Testis (tissue), 3 donors: ENCODE data around the gene THADA. TPM values are rescaled to one million over a fixed set of nuclear protein-coding genes. Genes with fewer than 3 reads are reported as not detected.

ENCODE experiments used
- DNase-seq: peaks from one replicate; pipeline ENCODE4 v3.0.0-alpha.2; 2019
- H3K27ac ChIP-seq, 2 donors: fragments of 200-600 bp; sonication (generic); one replicate each; pipeline ENCODE4 v1.5.1; 2019
- H3K27me3 ChIP-seq: fragments of 200-600 bp; sonication (generic); one replicate; pipeline ENCODE4 v1.5.1; 2019
- H3K36me3 ChIP-seq: fragments of 200-600 bp; sonication (generic); one replicate; pipeline ENCODE4 v1.5.1; 2017; ENCODE audit warnings: low read depth; ENCODE audit errors: missing control alignments
- H3K4me1 ChIP-seq: fragments of 200-600 bp; sonication (generic); one replicate; pipeline ENCODE4 v1.5.1; 2019
- H3K4me3 ChIP-seq, 2 donors: fragments of 200-600 bp; sonication (generic); one replicate each; pipeline ENCODE4 v1.5.1; 2017 to 2019
- H3K9me3 ChIP-seq: fragments of 200-600 bp; sonication (generic); one replicate; pipeline ENCODE4 v1.5.1; 2017
- CTCF ChIP-seq, 3 experiments: fragments of 450-650 bp in 2 of 3; fragments of 200-600 bp in 1 of 3; sonication (generic) in 1 of 3; IDR thresholded peaks; one replicate each; pipeline ENCODE4 v1.5.1; 2016 to 2019; ENCODE audit warnings: antibody characterized with exemption in 3 of 3, mild to moderate bottlenecking in 2 of 3, moderate library complexity in 1 of 3
- POLR2A ChIP-seq: fragments of 450-650 bp; IDR thresholded peaks from one replicate; pipeline ENCODE4 v1.6.1; 2017; ENCODE audit warnings: antibody characterized with exemption, mild to moderate bottlenecking, moderate library complexity
- WGBS, 2 donors: methylation state at CpG; one replicate each; pipeline ENCODE4 v1.1.5; 2018; 5-methylcytosine and 5-hydroxymethylcytosine counted together
- intact Hi-C: fragments of 100-400 bp; cut with DNase I; formaldehyde crosslinking; loops from one replicate; pipeline ENCODE4 v1.15.1; 2023; ENCODE audit warnings: low total_unique reads
- polyA plus RNA-seq: library from polyadenylated mRNA; stranded (reverse); fragments of 350-450 nt; fragmentation: Illumina TruSeq; extraction: RNeasy Lipid Tissue Mini Kit (QIAGEN cat#74804); gene quantifications from one replicate; pipeline ENCODE4 v1.2.3, GENCODE V29; 2014; ENCODE audit warnings: low read depth, low replicate concordance; ENCODE audit not compliant: insufficient read depth
- total RNA-seq, 2 donors: library from RNA; depleted of rRNA; stranded (reverse); fragments of >200 nt; gene quantifications; one replicate each; pipeline ENCODE4 v1.2.3, GENCODE V29; 2016

The THADA gene
- total and polyA plus RNA-seq, 3 donors from 2014 or later = 29.5 to 43.9 (median 39.5) TPM

DNA sequence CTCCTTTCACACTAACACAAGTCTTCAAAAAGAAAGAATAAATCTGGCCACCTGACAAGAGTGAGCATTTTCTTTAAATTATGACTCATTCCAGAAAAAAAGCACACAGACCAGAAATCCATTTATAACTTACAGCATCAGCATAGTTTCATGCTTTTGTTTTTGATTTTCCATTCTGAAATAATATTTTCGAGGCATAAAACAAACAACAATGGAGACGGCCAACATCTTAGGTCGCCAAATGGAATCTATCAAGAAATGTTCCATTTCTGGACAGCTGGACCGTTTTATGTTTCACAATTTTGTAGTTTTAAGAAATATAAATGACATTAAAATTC lies 204.0 kb downstream of the THADA start:
- 58 to 65% methylated on average over 4 of the region's 4 CpGs for WGBS, 2 donors
- Histone ChIP-seq H3K4me3 (no peak overlapping the region), H3K9me3 (no peaks in the 10 kb centered on the region), H3K4me1 (no peaks in the 10 kb centered on the region), H3K36me3 (no peaks in the 10 kb centered on the region), H3K27me3 (no peaks in the 10 kb centered on the region), H3K27ac (no peak overlapping the region)
- intact Hi-C loops = no loop called here
- TF ChIP-seq CTCF (IDR thresholded peaks at IDR 0.05) = no peak
- no peak for TF ChIP-seq POLR2A
- no peak for DNase-seq

GRCh38 chr2:43391201-43391877 lies 204.5 kb downstream of the THADA start:
- Histone ChIP-seq H3K4me3 (no peak overlapping the region), H3K27me3 (no peaks in the 10 kb centered on the region), H3K27ac (no peak overlapping the region), H3K36me3 (no peaks in the 10 kb centered on the region), H3K4me1 (no peaks in the 10 kb centered on the region), H3K9me3 (no peaks in the 10 kb centered on the region)
- no peak for TF ChIP-seq POLR2A
- TF ChIP-seq CTCF (IDR thresholded peaks at IDR 0.05) = no peak
- intact Hi-C loops = no loop called here
- WGBS, 2 donors = 57 to 60% methylated on average over 2 of the region's 2 CpGs
- no peak for DNase-seq

- no peaks in the 10 kb centered on the region for H3K9me3 ChIP-seq
- no peak for TF ChIP-seq CTCF (IDR thresholded peaks at IDR 0.05)
- no peak for TF ChIP-seq POLR2A
- DNase-seq = no peak
- H3K27ac ChIP-seq = no peak overlapping the region
- no peaks in the 10 kb centered on the region for H3K4me1 ChIP-seq
- H3K36me3 ChIP-seq = no peaks in the 10 kb centered on the region
- WGBS, 2 donors = 93 to 97% methylated on average over 6 of the region's 6 CpGs
- intact Hi-C loops = no loop called here
- H3K4me3 ChIP-seq = no peak overlapping the region
- H3K27me3 ChIP-seq = no peaks in the 10 kb centered on the region
These were observed 206.0 kb downstream of the THADA start for GRCh38 chr2:43389581-43390466.

DNA sequence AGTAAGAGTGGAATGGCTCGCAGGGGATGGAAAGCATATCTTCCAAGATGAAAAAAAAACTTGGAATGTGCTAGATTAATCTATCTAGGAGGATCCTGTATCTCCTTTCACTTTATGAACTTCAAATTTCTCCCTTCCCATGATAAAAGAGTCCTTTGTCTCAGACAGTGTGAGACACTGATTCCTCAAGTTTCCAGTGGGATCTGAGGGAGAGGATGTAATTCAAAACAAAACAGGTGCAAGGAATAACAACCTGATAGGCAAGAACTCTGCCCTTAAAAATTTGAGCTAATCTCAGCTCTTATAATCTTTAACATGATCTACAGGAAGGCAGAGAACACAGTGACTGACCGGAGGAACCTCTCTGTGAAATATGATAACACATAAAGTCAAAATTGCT lies 207.5 kb downstream of the THADA start:
- Histone ChIP-seq H3K4me1 (no peaks in the 10 kb centered on the region), H3K27me3 (no peaks in the 10 kb centered on the region), H3K4me3 (no peak overlapping the region), H3K27ac (no peak overlapping the region), H3K9me3 (no peaks in the 10 kb centered on the region), H3K36me3 (no peaks in the 10 kb centered on the region)
- no peak for DNase-seq
- TF ChIP-seq POLR2A (no peak), CTCF (IDR thresholded peaks at IDR 0.05) (no peak)
- intact Hi-C loops = no loop called here
- 69 to 77% methylated on average over 2 of the region's 2 CpGs for WGBS, 2 donors
